ENCODE measurements around the gene KCNQ1OT1. TPM values are rescaled to one million over a fixed set of nuclear protein-coding genes. Genes with fewer than 3 reads are reported as not detected.

Gene KCNQ1OT1
- total and polyA plus RNA-seq, 8 donors: under 0.01 to 15.1 (median 2.3) TPM

- no peaks in the 10 kb centered on the region for H3K9me3 ChIP-seq
- H3K27ac ChIP-seq: no peak overlapping the region
- H3K4me1 ChIP-seq: peaks cover 14 to 44% (median 33%) of the 10 kb centered on the region in 4 donors
- H3K36me3 ChIP-seq: no peaks in the 10 kb centered on the region
- TF ChIP-seq CTCF (IDR thresholded peaks at IDR 0.05): no peak
- no peak for TF ChIP-seq POLR2AphosphoS5 (IDR thresholded peaks at IDR 0.05)
- TF ChIP-seq EP300 (IDR thresholded peaks at IDR 0.05): no peak
- no peak for TF ChIP-seq POLR2A (IDR thresholded peaks at IDR 0.05)
- DNase-seq: peak in 1 of 2 donors; percentile 79
- no peaks in the 10 kb centered on the region for H3K27me3 ChIP-seq
- 62 to 77% (median 71%) methylated on average over 5 of the region's 5 CpGs for WGBS, 5 donors
- intact Hi-C loops (cut with DNase I; ENCODE audit: low total_unique reads): no loop called here
- H3K4me3 ChIP-seq: no peak overlapping the region
Measured at GRCh38 chr11:2737866-2738265, 38.1 kb upstream of the KCNQ1OT1 start.

GRCh38 chr11:2737226-2737590 is 37.4 kb upstream of the KCNQ1OT1 start:
- H3K36me3 ChIP-seq: no peaks in the 10 kb centered on the region
- H3K4me3 ChIP-seq: no peak overlapping the region
- H3K9me3 ChIP-seq: no peaks in the 10 kb centered on the region
- intact Hi-C loops (cut with DNase I; ENCODE audit: low total_unique reads): no loop called here
- DNase-seq: no peak
- WGBS, 5 donors: 86 to 96% (median 90%) methylated on average over 4 to 7 of the region's 7 CpGs
- no peak for TF ChIP-seq POLR2AphosphoS5 (IDR thresholded peaks at IDR 0.05)
- TF ChIP-seq POLR2A (IDR thresholded peaks at IDR 0.05): no peak
- TF ChIP-seq EP300 (IDR thresholded peaks at IDR 0.05): no peak
- no peak for TF ChIP-seq CTCF (IDR thresholded peaks at IDR 0.05)
- H3K27me3 ChIP-seq: no peaks in the 10 kb centered on the region
- no peak overlapping the region for H3K27ac ChIP-seq
- H3K4me1 ChIP-seq: peaks cover 14 to 40% (median 32%) of the 10 kb centered on the region in 4 donors

- Histone ChIP-seq H3K27me3 (no peaks in the 10 kb centered on the region), H3K36me3 (no peaks in the 10 kb centered on the region), H3K4me1 (peaks cover 14 to 34% (median 29%) of the 10 kb centered on the region in 4 donors), H3K27ac (no peak overlapping the region), H3K9me3 (no peaks in the 10 kb centered on the region), H3K4me3 (no peak overlapping the region)
- intact Hi-C loops (cut with DNase I; ENCODE audit: low total_unique reads): no loop called here
- WGBS, 5 donors: 85 to 95% (median 93%) methylated on average over 20 to 21 of the region's 21 CpGs
- TF ChIP-seq EP300 (IDR thresholded peaks at IDR 0.05) (no peak), POLR2A (IDR thresholded peaks at IDR 0.05) (no peak), POLR2AphosphoS5 (IDR thresholded peaks at IDR 0.05) (no peak), CTCF (IDR thresholded peaks at IDR 0.05) (no peak)
- no peak for DNase-seq
Measured at GRCh38 chr11:2736577-2737225, 36.9 kb upstream of the KCNQ1OT1 start.

GRCh38 chr11:2735053-2735589 is 35.3 kb upstream of the KCNQ1OT1 start:
- H3K36me3 ChIP-seq: no peaks in the 10 kb centered on the region
- TF ChIP-seq POLR2A (IDR thresholded peaks at IDR 0.05) (no peak), POLR2AphosphoS5 (IDR thresholded peaks at IDR 0.05) (no peak), CTCF (IDR thresholded peaks at IDR 0.05) (no peak)
- H3K4me1 ChIP-seq: peaks cover 14 to 27% (median 25%) of the 10 kb centered on the region in 4 donors
- intact Hi-C loops (cut with DNase I; ENCODE audit: low total_unique reads): no loop called here
- no peaks in the 10 kb centered on the region for H3K27me3 ChIP-seq
- no peak overlapping the region for H3K4me3 ChIP-seq
- no peak for DNase-seq
- no peak overlapping the region for H3K27ac ChIP-seq
- 93 to 97% (median 94%) methylated on average over 10 to 12 of the region's 12 CpGs for WGBS, 5 donors
- H3K9me3 ChIP-seq: no peaks in the 10 kb centered on the region
